Stimulated activated memory B cell treated with anti-CD40 and anti-IgM and Interleukin-4, amounts not matched to agents 10 μg/mL and 1 μg/mL and 100 μg/mL, for 72 hours (primary cell): Measurements from ENCODE around the gene CYGB.

Experiments used
- ATAC-seq: fragments of 150-1000 bp; cut with Tn5 transposase; 2 replicates; pipeline ENCODE4 v1.10.0; 2021
- H3K27ac Mint-ChIP-seq: one replicate; pipeline ENCODE4 v1.8.0; 2022; ENCODE audit warnings: mild to moderate bottlenecking, mixed read lengths
- H3K27me3 Mint-ChIP-seq: one replicate; pipeline ENCODE4 v1.8.0; 2022; ENCODE audit warnings: mixed read lengths
- H3K36me3 Mint-ChIP-seq: one replicate; pipeline ENCODE4 v1.8.0; 2022; ENCODE audit warnings: mixed read lengths
- H3K4me1 Mint-ChIP-seq: one replicate; pipeline ENCODE4 v1.8.0; 2022; ENCODE audit warnings: mixed read lengths
- H3K4me3 Mint-ChIP-seq: one replicate; pipeline ENCODE4 v1.8.0; 2022; ENCODE audit warnings: mild to moderate bottlenecking, moderate library complexity, mixed read lengths
- H3K9me3 Mint-ChIP-seq: one replicate; pipeline ENCODE4 v1.8.0; 2022; ENCODE audit warnings: mixed read lengths

CYGB gene

DNA sequence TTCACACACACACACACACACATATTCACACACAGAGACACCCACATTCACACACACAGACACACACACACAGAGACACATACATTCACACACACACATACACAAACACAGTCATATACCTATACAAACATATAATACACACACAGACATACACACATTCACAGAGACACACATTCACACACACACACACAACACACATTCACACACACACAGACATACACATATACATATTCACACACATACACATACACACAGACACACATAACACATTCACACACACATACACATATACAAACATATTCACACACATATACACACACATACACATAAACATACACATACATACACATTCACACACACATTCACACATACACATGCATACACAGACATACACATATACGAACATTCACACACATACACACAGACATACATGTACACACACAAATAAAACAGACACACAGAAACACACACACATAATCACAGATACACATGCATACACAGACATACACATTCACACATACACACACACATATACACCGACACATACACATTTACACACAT is 10.2 kb upstream of the CYGB start:
- Mint-ChIP-seq H3K27ac (no peak overlapping the region), H3K4me3 (no peak overlapping the region), H3K4me1 (peaks cover 6% of the 10 kb centered on the region), H3K27me3 (no peaks in the 10 kb centered on the region), H3K9me3 (no peaks in the 10 kb centered on the region), H3K36me3 (no peaks in the 10 kb centered on the region)
- ATAC-seq = no peak

DNA sequence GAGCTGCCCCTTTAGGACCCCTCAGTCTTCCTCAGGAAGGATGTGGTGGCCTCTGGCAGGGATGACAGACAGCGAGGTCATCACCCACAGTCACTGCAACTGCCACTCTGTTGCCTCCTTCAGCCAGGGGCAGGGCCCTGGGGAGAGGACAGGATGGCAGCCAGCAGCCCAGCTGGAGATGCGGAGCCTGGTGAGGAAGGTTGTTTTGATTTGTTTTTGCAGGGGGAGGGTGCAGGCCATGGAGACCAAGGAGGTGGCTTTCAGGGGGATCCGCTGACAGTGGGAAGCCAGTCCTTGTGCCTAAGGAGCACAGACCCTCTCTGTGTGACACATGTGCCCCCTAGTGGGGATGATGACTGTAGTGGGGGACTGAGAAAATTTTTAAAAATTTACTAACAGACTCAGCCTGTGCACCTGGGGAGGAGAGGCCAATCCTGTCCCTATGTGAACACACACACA is 9.7 kb upstream of the CYGB start:
- ATAC-seq = peak; percentile 86
- Mint-ChIP-seq H3K36me3 (no peaks in the 10 kb centered on the region), H3K4me3 (no peak overlapping the region), H3K27me3 (no peaks in the 10 kb centered on the region), H3K4me1 (peaks cover 6% of the 10 kb centered on the region), H3K9me3 (no peaks in the 10 kb centered on the region), H3K27ac (no peak overlapping the region)

DNA sequence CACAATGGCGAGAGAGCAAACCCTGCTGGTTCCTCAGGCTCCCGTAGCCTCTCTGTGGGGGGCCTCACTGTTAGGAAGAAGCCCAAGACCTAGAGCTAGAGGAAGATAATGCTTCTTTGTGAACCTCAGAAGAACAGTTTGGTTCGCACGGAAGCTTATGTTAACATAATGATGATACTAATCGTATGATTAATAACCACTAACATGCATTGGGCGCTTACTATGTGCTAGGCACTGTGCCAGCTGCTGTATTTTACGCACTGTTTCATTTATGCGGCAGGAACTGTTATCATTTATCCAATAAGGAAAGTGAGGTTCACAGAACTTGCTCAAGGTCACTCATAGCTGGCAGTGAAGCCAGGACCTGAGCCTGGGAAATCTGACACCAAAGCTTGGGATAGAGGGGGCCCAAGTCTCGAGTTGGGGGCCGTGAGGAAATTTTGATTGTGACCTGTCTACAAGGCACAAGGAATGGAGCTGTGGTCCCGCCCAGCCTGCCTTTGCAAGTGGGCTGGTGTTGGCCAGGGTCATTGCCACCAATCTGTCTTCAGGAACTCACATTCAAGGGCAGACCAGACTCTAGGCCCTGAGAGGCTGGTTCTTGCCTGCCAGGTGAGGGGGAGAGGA is 9.2 kb upstream of the CYGB start:
- H3K27me3 Mint-ChIP-seq = no peaks in the 10 kb centered on the region
- no peak overlapping the region for H3K27ac Mint-ChIP-seq
- H3K4me3 Mint-ChIP-seq = no peak overlapping the region
- no peak for ATAC-seq
- H3K36me3 Mint-ChIP-seq = no peaks in the 10 kb centered on the region
- no peaks in the 10 kb centered on the region for H3K9me3 Mint-ChIP-seq
- H3K4me1 Mint-ChIP-seq = peaks cover 6% of the 10 kb centered on the region

DNA sequence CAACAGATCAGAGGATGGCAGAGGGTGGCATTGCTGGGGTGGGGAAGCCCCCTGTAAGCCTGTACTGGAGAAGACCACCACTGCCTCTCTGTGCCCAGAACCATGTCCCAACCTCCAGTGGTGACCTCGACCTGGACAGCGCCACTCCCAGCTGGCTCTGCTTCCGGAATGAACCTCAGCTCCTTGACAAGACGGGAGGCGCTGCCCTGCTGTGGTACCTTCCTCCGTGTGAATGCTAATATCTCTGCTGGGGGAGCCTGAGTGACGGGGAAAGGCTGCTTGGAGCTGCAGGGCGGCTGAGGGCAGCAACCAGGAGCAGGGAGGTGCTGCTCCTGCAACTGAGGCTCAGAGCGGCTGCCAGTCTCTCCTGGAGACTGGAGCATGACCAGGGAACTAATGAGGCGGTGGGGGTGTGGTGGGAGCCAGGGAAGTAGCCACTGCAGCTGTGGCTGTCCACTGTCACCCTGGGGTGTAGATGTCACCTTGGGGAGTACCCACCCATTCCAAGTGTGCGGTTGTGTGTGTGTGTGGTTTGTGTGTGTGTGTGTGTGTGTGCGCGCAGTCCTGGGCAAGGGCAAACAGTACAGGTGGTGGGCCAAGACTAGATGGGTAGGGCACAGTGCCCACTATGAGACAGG is 8.5 kb upstream of the CYGB start:
- Mint-ChIP-seq H3K36me3 (no peaks in the 10 kb centered on the region), H3K4me3 (no peak overlapping the region), H3K27me3 (no peaks in the 10 kb centered on the region), H3K27ac (no peak overlapping the region), H3K4me1 (peaks cover 4% of the 10 kb centered on the region), H3K9me3 (no peaks in the 10 kb centered on the region)
- no peak for ATAC-seq

DNA sequence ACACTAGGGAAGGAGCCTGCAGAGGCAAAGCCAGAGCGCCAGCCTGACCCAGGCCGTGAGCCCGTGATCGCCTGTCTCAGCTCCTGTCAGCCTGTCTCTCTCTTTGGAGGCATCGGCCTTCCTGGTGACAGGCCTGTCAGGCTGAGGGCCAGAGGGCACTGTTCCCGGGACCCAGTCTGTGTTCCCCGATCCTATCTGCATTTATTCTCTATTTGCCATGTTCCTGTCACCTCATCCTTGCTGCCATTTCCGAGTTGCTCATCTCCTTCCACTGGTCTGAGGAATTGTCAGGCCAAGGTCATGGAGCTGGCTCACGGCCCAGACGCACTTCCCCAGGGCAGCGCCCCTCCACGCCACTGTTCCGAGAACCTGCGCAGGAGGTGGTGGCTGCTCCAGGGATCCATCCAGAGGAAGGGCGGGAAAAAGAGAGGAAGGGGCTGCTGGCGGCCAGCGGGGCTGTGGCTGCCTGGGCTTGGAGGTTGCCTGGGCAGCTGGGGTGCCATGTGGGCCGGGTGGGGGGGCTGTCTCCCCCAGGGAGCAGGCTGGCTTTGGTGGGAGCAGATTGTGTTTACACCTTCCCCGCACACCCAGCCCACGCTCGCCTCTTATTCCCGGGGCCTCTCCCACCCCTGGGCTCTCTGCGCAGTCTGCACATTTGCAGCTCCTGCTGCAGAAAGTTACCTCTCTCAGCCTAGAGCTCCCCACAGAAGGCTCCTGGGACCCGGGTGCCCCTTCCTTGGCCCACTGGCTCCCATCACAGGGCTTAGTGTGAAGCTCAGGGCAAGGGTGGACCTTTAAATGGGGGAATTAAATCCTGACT is 7.2 kb upstream of the CYGB start:
- peaks cover 8% of the 10 kb centered on the region for H3K4me1 Mint-ChIP-seq
- no peaks in the 10 kb centered on the region for H3K36me3 Mint-ChIP-seq
- peaks cover under 1% of the 10 kb centered on the region for H3K27me3 Mint-ChIP-seq
- no peak overlapping the region for H3K4me3 Mint-ChIP-seq
- no peak for ATAC-seq
- no peak overlapping the region for H3K27ac Mint-ChIP-seq
- no peaks in the 10 kb centered on the region for H3K9me3 Mint-ChIP-seq

DNA sequence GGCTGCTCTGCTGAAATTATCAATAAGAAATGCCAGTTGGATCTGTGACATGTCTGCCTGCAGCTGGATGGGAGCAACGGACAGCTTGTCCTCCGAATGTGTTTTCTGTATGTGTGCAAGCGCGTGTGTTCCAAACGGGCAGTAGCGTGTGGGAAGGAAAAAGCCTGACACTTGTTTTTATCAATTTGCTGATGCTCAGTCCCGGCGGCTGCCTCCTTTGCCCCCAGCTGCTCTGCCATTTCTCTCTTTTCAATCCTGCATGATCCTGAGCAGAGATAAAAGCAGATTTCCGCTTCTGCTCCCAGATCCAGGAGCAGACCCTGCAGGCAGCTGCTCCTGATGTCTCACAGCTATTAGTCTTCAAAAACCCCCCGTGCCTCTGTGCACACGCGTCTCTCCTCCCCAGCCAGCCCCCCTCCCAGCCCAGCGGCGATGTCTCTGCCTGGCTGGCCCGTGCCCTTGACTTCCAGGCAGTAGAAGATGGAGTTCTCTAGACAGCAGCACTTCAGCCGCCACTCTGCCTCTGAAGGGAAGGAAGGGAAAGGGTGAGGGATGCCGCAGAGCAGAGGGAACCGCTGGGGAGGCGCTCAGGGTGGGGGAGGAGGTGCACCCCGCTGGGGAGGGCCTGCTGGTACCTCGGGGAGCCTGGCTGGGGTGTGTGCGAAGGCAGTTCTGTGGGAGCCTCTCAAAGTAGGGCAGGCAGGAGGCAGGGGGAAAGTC is 6.5 kb upstream of the CYGB start:
- no peak overlapping the region for H3K27ac Mint-ChIP-seq
- no peak for ATAC-seq
- peaks cover 15% of the 10 kb centered on the region for H3K4me1 Mint-ChIP-seq
- H3K4me3 Mint-ChIP-seq = no peak overlapping the region
- peaks cover 9% of the 10 kb centered on the region for H3K27me3 Mint-ChIP-seq
- H3K9me3 Mint-ChIP-seq = no peaks in the 10 kb centered on the region
- no peaks in the 10 kb centered on the region for H3K36me3 Mint-ChIP-seq

DNA sequence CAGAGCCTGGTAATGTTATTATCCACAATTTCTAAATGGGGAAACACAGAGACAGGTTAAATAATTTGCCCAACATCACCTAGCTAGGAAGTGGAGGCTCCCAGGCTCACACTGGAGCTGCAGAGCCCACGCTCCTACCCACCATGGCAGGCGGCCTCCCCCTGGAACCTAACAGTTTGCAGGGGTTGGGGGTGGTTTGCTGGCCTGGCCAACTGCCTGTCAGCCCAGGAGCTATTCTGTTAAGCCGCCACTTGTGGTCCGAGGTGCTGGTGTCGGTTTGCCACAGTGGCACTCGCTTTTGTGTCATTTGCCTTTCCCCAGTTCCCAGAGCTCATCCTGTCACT is 5.9 kb upstream of the CYGB start:
- H3K4me1 Mint-ChIP-seq = peaks cover 21% of the 10 kb centered on the region
- no peak overlapping the region for H3K4me3 Mint-ChIP-seq
- no peaks in the 10 kb centered on the region for H3K36me3 Mint-ChIP-seq
- peaks cover 14% of the 10 kb centered on the region for H3K27me3 Mint-ChIP-seq
- no peaks in the 10 kb centered on the region for H3K9me3 Mint-ChIP-seq
- no peak for ATAC-seq
- no peak overlapping the region for H3K27ac Mint-ChIP-seq

DNA sequence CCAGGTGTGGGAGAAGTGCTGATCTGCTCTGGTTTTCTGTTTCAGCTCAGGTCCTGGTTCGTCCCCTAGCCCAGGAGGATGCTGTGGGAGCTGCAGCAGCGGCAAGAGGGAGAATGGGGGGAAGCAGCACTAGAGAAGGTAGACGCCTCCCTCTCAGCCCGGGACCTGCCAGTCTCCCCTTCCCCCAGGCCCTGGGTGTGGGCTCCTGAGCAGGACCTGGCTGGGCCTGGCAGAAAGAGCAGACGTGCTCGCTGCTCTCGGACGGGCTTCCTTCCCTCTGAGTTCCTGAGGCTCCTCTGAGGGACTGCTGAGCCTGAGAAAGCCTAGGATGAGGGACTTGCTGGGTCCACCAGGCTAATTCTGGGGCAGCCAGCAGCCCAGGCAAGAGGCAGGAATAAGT is 5.5 kb upstream of the CYGB start:
- no peaks in the 10 kb centered on the region for H3K9me3 Mint-ChIP-seq
- peaks cover 23% of the 10 kb centered on the region for H3K4me1 Mint-ChIP-seq

DNA sequence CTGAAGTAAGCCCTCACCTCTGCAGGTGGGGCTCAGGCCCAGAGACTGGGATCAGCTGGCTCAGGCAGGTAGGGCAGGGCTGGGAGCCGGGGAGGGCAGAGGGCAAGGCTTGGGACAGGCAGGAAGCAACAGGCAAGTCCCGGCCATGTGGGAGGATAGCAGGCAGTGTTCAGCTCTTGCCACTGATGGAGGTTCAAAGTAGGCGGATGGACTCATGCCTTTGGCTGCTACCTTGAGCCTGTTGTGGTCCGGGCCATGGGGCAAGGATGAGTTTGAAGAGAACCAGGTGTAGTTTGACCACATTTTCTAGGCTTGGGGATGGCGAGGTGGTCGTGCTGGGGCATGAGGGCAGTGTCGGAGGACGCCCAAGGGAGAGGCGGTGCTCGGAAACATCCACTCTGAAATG is 5.1 kb upstream of the CYGB start:
- no peak overlapping the region for H3K27ac Mint-ChIP-seq
- no peaks in the 10 kb centered on the region for H3K9me3 Mint-ChIP-seq
- peaks cover 23% of the 10 kb centered on the region for H3K4me1 Mint-ChIP-seq
- peaks cover 16% of the 10 kb centered on the region for H3K27me3 Mint-ChIP-seq
- H3K4me3 Mint-ChIP-seq = no peak overlapping the region
- no peaks in the 10 kb centered on the region for H3K36me3 Mint-ChIP-seq
- ATAC-seq = no peak

More for the DNA sequence above, 5.5 kb upstream of the CYGB start:
- Mint-ChIP-seq H3K27ac (no peak overlapping the region), H3K4me3 (no peak overlapping the region), H3K27me3 (peaks cover 16% of the 10 kb centered on the region), H3K36me3 (no peaks in the 10 kb centered on the region)
- no peak for ATAC-seq

DNA sequence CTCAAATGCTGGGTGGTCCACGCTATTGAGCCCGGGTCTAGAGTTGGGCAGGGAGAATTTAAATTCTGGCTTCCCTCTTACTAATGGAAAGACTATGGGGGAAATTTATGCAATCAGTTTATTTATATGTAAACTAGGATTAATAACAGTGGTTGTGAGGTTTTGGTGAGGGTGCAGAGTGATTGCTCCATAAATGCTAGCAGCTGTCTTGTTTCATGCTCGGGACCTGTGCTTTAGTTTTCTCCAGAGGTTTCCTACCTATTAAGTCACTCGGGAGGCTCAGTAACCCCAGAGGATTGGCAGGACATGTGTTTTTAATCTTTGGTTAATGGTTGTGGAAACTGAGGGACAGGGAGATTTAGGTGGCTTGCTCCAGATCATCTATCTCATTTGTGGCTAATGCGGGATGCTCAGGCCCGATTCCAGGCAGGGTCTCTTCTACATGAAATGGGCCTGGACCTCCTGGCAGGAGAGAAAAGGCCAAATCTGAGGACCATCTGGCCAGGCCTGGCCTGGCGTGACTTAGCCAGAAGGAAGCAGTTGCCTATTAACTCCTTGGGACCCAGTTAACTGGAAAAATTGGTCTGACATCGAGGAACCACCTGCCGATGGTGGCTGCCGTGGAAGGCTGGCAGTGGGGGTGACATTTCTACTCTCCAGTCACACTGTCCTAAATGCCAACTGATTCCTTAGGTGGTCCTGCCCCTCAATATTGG is 4.4 kb upstream of the CYGB start:
- no peak overlapping the region for H3K4me3 Mint-ChIP-seq
- H3K36me3 Mint-ChIP-seq = no peaks in the 10 kb centered on the region
- H3K4me1 Mint-ChIP-seq = peaks cover 23% of the 10 kb centered on the region
- no peaks in the 10 kb centered on the region for H3K9me3 Mint-ChIP-seq
- no peak overlapping the region for H3K27ac Mint-ChIP-seq
- H3K27me3 Mint-ChIP-seq = peaks cover 21% of the 10 kb centered on the region
- no peak for ATAC-seq

DNA sequence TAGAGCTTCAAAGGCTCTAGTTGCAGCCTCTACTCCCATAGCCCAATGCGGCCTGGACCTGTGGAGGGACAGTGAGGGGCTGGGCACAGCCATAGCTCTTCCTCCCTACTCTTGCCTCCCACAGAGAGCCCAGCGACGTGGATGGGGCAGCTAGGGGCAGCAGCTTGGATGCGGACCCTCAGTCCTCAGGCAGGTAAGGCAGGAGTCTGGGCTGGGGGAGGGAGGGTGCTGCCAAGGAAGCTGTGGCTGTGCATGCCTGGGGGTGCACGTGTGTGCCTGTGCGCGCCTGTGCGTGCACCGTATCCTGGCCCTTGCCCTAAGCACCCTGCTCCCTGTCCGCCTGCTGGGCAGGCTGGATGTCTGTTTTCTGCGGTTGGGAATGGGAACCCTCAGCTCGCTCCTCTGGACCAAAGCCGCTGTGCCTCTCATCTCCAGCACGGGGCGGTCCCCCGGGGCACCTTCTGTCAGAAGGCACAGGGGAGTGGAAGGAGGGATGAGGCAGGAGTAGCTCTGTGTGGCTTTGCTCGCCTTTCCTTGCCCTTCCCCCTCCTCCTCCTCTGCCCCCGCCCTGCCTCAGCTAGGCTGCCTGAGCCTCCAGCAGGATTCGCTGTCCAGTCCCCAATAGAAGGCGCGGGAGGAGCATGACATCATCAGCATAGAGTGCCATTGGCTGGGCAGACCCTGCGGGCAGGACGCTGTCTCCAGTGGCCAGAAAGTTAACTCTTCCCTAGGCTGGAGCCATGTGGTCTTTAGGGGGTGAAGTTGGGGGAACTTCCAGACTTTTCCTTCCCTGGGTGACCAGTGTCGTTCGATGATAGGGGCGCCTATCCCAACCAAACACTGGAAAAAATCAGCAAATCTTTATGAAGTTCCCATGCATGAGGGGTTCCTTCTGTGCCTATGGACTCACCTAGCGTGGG is 3.1 kb upstream of the CYGB start:
- peaks cover 23% of the 10 kb centered on the region for H3K4me1 Mint-ChIP-seq
- no peaks in the 10 kb centered on the region for H3K36me3 Mint-ChIP-seq
- ATAC-seq = peak; percentile 56
- peaks cover 33% of the 10 kb centered on the region for H3K27me3 Mint-ChIP-seq
- H3K4me3 Mint-ChIP-seq = no peak overlapping the region
- no peak overlapping the region for H3K27ac Mint-ChIP-seq
- H3K9me3 Mint-ChIP-seq = no peaks in the 10 kb centered on the region

DNA sequence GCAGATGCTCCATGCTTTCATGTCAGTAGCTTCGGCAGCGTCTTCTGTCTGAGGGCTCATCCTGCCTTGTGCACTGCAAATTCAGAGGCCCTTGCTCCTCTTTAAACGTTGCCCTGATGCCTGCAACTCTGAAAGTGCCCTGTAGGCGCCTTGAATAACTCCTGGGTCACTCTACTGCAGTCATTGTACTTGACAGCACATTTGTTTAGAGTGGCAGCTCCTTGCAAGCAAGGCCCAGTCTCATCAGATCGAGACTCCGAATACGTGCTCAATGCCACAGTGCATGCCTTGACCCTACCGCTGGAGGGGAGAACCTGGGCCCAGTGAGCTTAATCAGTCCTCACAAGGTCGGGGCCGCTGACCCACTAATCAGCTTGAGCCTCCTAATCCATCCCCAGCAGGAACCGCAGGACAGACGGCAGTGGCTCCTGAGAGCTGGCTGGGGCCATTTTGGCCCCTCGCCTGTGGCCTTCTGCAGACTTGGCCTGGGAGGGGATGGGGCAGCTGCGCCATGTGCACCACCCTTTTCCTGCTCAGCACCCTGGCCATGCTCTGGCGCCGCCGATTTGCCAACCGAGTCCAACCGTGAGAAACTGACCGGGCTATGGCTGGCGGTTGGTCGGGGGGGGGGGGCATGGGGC is 2.2 kb upstream of the CYGB start, which contains the start of gene PRCD:
Gene PRCD, plus strand, starts transcription at position 414 of the 641 bp plus-strand sequence. Its CDS starts 98 bp downstream, at position 512.
- ATAC-seq = no peak
- Mint-ChIP-seq H3K4me1 (peaks cover 32% of the 10 kb centered on the region), H3K27ac (no peak within 1 kb of the TSS), H3K36me3 (no peaks in the 10 kb centered on the region), H3K27me3 (peaks cover 42% of the 10 kb centered on the region), H3K4me3 (peak within 1 kb of the TSS; percentile 63), H3K9me3 (no peaks in the 10 kb centered on the region)

DNA sequence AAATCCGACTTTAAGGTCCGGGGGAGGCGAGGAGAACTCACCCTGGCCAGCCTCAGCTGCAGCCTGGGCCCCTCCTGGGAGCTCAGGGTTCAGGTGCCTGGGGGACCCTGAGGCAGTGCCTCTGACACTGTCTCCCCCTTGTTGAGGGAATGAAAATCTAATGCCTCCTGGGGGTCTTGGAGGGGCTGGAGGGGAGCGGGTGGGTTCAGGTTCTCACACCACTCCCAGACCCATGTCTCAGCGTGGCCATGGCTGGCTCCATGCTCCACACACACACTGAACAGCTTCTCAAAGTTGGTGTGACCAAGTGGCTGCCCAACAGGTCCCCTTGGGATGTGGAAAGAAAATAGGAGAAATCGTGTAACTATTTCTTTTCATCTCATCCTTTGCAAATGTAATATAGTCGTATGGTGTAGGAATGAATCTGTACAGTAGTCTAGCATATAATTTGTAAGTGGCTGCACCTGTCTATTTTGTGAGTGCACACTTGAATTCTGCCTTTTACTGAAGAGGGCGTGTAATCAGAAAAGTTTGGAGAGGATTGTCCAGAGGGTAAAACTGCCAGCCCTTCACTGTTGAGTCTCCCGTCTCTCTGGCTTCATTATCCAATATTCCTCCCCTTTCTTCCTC is 1.5 kb upstream of the CYGB start:
- Mint-ChIP-seq H3K27ac (no peak overlapping the region), H3K4me1 (peaks cover 34% of the 10 kb centered on the region), H3K9me3 (no peaks in the 10 kb centered on the region), H3K27me3 (peaks cover 43% of the 10 kb centered on the region), H3K36me3 (no peaks in the 10 kb centered on the region), H3K4me3 (peak overlapping the region; percentile 63)
- ATAC-seq = no peak
